ENCODE measurements around the gene ZBTB42. TPM values are rescaled to one million over a fixed set of nuclear protein-coding genes. Genes with fewer than 3 reads are reported as not detected.

ZBTB42 gene
- total RNA-seq, 1 experiment from 2014 or later, result 4.2 TPM

GRCh38 chr14:104822821-104823615 is 22.1 kb downstream of the ZBTB42 start:
- Histone ChIP-seq H3F3A (ENCODE audit: insufficient read depth, low read depth) (peaks cover 2% of the 10 kb centered on the region; the same call in 1 of the 2 replicates), H4K20me1 (ENCODE audit: insufficient read depth) (no peaks in the 10 kb centered on the region), H3K36me3 (ENCODE audit: low read depth) (no peaks in the 10 kb centered on the region), H3K9me3 (ENCODE audit: insufficient read depth, low read depth) (no peaks in the 10 kb centered on the region), H2AFZ (no peak overlapping the region), H3K9me2 (ENCODE audit: insufficient read depth) (no peaks in the 10 kb centered on the region), H3K27ac (no peak overlapping the region), H3K27me3 (ENCODE audit: insufficient read depth, low read depth) (no peaks in the 10 kb centered on the region), H3K4me1 (replicated peaks; ENCODE audit: insufficient read depth) (0 out of 2 replicates have a peak, but pooled peaks cover 7% of the 10 kb centered on the region), H3K79me2 (ENCODE audit: low read depth) (peaks cover 1% of the 10 kb centered on the region; the same call in 1 of the 2 replicates), H3K4me2 (no peak overlapping the region), H3K4me3 (no peak overlapping the region)
- POLR2A ChIA-PET (ENCODE audit: unreplicated experiment), result no interaction called here
- DNase-seq, result peak in 1 of 2 experiments; percentile 28
- CTCF ChIA-PET, result no interaction called here
- no TSS peak for BruUV-seq (replicated peaks)
- intact Hi-C loops (cut with micrococcal nuclease; ENCODE audit: unreplicated experiment), result no loop called here
- TF ChIP-seq CTCF (conservative IDR thresholded peaks at IDR 0.05) (no peak), EZH2 (IDR thresholded peaks at IDR 0.05; ENCODE audit: low read depth) (no peak)

- Histone ChIP-seq H3K9me2 (ENCODE audit: insufficient read depth) (no peaks in the 10 kb centered on the region), H3K4me1 (replicated peaks; ENCODE audit: insufficient read depth) (0 out of 2 replicates have a peak, but pooled peaks cover 7% of the 10 kb centered on the region), H2AFZ (no peak overlapping the region), H3K4me3 (no peak overlapping the region), H3K27me3 (ENCODE audit: insufficient read depth, low read depth) (no peaks in the 10 kb centered on the region), H3K79me2 (ENCODE audit: low read depth) (no peaks in the 10 kb centered on the region), H3K36me3 (ENCODE audit: low read depth) (no peaks in the 10 kb centered on the region), H3K4me2 (no peak overlapping the region), H4K20me1 (ENCODE audit: insufficient read depth) (no peaks in the 10 kb centered on the region), H3F3A (ENCODE audit: insufficient read depth, low read depth) (no peaks in the 10 kb centered on the region), H3K27ac (no peak overlapping the region), H3K9me3 (ENCODE audit: insufficient read depth, low read depth) (no peaks in the 10 kb centered on the region)
- POLR2A ChIA-PET (ENCODE audit: unreplicated experiment), result no interaction called here
- TF ChIP-seq EZH2 (IDR thresholded peaks at IDR 0.05; ENCODE audit: low read depth), result no peak
- intact Hi-C loops (cut with micrococcal nuclease; ENCODE audit: unreplicated experiment), result no loop called here
- DNase-seq, result no peak
- CTCF ChIA-PET, result no interaction called here
- no TSS peak for BruUV-seq (replicated peaks)
These were observed 23.6 kb downstream of the ZBTB42 start for GRCh38 chr14:104824353-104824997.

GRCh38 chr14:104826189-104826860 is 25.4 kb downstream of the ZBTB42 start:
- H3K27ac ChIP-seq, result no peak overlapping the region
- 0 out of 2 replicates have a peak, but pooled peaks cover 7% of the 10 kb centered on the region for H3K4me1 ChIP-seq (replicated peaks; ENCODE audit: insufficient read depth)
- BruUV-seq (replicated peaks), result no TSS peak
- intact Hi-C loops (cut with micrococcal nuclease; ENCODE audit: unreplicated experiment), result loop anchor here (1.0 kb wide), 1 partner anchor 58 kb away; no protein-coding TSS in a partner anchor
- H3K9me3 ChIP-seq (ENCODE audit: insufficient read depth, low read depth), result no peaks in the 10 kb centered on the region
- no peaks in the 10 kb centered on the region for H3K9me2 ChIP-seq (ENCODE audit: insufficient read depth)
- no peaks in the 10 kb centered on the region for H4K20me1 ChIP-seq (ENCODE audit: insufficient read depth)
- peak overlapping the region; percentile 70; the same call in 1 of the 2 replicates for H2AFZ ChIP-seq
- H3K79me2 ChIP-seq (ENCODE audit: low read depth), result no peaks in the 10 kb centered on the region
- peak overlapping the region; percentile 76 for H3K4me3 ChIP-seq
- POLR2A ChIA-PET (ENCODE audit: unreplicated experiment), result interaction anchor here (0.6 to 1.0 kb wide), 2 partner anchors 25 to 38 kb away, joined by 5 to 10 read pairs; partner anchors contain the start of gene ZBTB42
- peak overlapping the region; percentile 99 for H3K4me2 ChIP-seq
- TF ChIP-seq CTCF (conservative IDR thresholded peaks at IDR 0.05), result peak; percentile 72
- no peak for TF ChIP-seq EZH2 (IDR thresholded peaks at IDR 0.05; ENCODE audit: low read depth)
- no peaks in the 10 kb centered on the region; the same call in 1 of the 2 replicates for H3F3A ChIP-seq (ENCODE audit: insufficient read depth, low read depth)
- no peaks in the 10 kb centered on the region for H3K36me3 ChIP-seq (ENCODE audit: low read depth)
- H3K27me3 ChIP-seq (ENCODE audit: insufficient read depth, low read depth), result no peaks in the 10 kb centered on the region
- CTCF ChIA-PET, result interaction anchor here (0.5 to 1.6 kb wide), 3 partner anchors 14 to 482 kb away, joined by 5 to 7 read pairs (median 5); no protein-coding TSS in a partner anchor
- DNase-seq, result peak; percentile 56 to 87

Measured in PC-9 (cell line).